Measurements from ENCODE around the gene RIOX2.

Gene RIOX2

DNA sequence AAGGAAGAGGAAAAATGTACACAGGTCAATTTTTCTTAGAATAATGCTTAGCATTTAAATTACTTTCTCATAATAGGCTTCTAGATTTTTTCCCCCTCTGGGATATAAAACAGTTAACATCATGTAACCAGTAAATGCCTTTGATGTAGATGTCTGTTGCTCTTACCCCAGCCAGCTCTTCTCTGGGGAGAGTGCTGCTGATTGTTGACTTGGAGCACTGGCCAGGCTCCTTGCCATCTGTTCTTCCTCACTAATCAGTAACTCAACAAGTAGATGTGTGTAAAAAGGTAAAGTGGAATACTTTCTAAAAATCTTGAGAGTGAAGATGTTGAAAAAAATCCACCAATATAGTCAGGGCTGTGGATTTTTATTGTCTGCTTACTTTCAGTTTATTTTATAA lies 42.2 kb downstream of the RIOX2 start:
- TF ChIP-seq, protein P1, sequence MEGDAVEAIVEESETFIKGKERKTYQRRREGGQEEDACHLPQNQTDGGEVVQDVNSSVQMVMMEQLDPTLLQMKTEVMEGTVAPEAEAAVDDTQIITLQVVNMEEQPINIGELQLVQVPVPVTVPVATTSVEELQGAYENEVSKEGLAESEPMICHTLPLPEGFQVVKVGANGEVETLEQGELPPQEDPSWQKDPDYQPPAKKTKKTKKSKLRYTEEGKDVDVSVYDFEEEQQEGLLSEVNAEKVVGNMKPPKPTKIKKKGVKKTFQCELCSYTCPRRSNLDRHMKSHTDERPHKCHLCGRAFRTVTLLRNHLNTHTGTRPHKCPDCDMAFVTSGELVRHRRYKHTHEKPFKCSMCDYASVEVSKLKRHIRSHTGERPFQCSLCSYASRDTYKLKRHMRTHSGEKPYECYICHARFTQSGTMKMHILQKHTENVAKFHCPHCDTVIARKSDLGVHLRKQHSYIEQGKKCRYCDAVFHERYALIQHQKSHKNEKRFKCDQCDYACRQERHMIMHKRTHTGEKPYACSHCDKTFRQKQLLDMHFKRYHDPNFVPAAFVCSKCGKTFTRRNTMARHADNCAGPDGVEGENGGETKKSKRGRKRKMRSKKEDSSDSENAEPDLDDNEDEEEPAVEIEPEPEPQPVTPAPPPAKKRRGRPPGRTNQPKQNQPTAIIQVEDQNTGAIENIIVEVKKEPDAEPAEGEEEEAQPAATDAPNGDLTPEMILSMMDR (conservative IDR thresholded peaks at IDR 0.05): no peak
- TF ChIP-seq ZFX (IDR thresholded peaks at IDR 0.05): no peak
- H3K27ac ChIP-seq: no peak overlapping the region

DNA sequence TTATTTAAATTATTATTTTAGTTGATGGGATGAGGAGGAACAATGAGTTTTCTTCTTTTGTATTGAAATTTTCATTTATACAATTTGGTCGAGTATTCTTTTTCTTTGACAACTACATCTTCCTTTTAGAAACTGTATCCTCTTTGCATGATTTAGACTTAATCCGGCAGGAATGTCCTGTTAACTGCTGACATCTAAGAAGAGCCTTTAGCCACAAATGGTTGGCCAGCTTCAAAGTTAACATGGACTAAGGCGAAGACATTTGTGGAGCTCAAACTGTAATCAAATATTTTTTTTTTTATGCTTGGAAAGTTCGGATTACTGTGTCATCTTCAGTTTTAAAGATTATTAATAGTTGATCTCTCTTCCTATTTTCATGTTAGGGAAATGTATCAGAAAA lies 43.2 kb downstream of the RIOX2 start:
- TF ChIP-seq ZFX (IDR thresholded peaks at IDR 0.05): no peak
- TF ChIP-seq, protein P1 (conservative IDR thresholded peaks at IDR 0.05): no peak
- H3K27ac ChIP-seq: no peak overlapping the region

DNA sequence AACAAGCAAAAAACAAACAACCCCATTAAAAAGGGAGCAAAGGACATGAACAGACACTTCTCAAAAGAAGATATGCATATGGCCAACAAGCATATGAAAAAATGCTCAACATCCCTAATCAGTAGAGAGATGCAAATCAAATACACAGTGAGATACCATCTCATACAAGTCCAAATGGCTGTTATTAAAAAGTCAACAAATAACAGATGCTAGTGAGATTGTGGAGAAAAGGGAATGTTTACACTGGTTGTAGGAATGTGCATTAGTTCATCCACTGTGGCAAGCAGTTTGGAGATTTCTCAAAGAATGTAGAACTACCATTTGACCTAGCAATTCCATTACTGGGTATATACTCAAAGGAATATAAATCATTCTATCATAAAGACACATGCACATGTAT lies 44.5 kb downstream of the RIOX2 start:
- TF ChIP-seq, protein P1 (conservative IDR thresholded peaks at IDR 0.05): no peak
- TF ChIP-seq ZFX (IDR thresholded peaks at IDR 0.05): no peak
- no peak overlapping the region for H3K27ac ChIP-seq

DNA sequence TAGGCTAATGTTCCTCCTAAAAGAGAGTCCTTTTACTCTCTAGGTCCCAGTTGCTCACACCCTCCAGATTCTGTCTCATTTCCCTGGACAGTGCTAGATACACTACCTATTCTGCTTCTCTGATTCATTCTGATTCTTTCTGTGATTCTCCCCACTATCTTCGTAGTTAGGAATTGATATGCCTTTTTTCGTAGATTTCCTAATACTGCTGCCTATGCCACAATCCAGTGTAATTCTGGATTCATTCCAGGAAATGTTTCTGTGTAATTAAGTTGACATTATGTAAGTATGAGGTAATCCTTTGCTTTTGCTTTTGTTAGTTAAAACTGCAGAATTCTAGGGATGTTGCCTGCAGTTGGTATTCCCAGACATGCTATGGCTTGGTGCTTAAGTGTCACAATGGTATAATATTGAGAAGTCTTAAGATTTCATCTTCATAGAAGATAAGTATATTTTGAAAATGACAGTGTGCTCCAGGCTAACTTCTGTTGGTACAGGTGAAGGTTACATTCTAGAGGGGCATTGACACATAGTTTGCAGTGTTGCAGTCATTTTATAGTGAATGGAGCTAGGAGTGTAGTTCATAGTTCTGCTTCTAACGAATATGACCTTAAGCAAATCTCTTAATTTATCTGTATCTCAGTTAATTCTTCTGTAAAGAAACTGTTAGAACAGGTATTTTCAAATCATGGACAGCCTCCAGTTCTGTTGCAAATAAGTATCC lies 54.3 kb downstream of the RIOX2 start:
- TF ChIP-seq, protein P1 (conservative IDR thresholded peaks at IDR 0.05): no peak
- TF ChIP-seq ZFX (IDR thresholded peaks at IDR 0.05): no peak
- no peak overlapping the region for H3K27ac ChIP-seq

DNA sequence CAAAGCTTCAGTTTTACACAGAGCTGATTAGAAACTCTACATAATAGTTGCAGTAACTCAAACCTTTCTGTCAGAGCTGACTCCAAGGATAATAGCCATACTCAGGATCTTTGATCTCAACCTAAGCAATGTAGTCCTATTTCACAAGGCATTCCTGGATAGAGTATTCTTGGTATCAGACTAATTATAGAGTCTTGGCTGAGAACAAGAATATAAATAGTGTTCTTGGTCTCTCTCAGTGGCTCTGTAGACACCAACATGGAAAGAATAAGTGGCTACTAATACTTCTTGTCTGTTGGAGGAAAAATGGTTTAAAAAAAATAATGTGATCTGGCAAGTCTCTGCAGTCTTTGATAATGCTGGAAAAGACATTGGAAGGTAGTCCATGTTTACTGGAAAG lies 55.7 kb downstream of the RIOX2 start:
- no peak for TF ChIP-seq ZFX (IDR thresholded peaks at IDR 0.05)
- TF ChIP-seq, protein P1 (conservative IDR thresholded peaks at IDR 0.05): no peak
- H3K27ac ChIP-seq: no peak overlapping the region

DNA sequence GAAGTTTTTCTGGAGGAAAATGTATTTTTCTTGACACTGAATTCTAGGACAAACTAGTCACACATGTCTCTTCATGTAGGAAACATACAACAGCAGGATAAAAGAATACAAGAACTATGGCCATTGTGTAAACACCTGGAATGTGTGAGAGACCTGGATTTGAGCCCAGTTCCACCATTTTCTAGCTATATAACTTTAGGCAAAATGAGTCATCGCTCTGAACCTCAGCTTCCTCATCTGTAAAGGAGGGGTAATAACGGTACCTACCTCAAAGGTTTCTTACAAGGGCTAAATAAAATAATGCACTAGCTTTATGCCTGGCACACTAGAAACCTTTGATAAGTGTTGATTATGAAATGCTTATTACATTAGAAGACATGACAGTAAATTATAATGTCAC lies 57.8 kb downstream of the RIOX2 start:
- no peak overlapping the region for H3K27ac ChIP-seq
- TF ChIP-seq, protein P1 (conservative IDR thresholded peaks at IDR 0.05): no peak
- TF ChIP-seq ZFX (IDR thresholded peaks at IDR 0.05): no peak

DNA sequence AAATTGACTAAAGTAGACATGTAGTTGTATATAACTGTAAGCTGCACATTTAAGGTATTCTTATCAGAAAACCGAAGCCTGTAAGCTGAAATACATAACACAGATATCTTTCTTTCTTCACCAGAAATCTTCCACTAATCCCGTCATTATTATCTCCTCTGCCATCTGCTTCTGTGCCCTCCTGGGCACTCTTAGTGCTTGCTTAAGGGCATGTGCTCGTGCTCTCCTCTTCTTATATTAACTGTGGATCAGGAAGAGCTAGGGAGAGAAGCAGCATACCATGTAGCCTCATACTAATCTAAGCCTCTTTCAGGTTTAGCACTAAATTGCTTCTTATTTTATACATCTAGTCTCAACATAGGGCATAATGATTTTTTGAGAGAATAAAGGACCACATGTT lies 60.8 kb downstream of the RIOX2 start:
- H3K27ac ChIP-seq: no peak overlapping the region
- TF ChIP-seq ZFX (IDR thresholded peaks at IDR 0.05): no peak
- TF ChIP-seq, protein P1 (conservative IDR thresholded peaks at IDR 0.05): no peak
